Measurements from ENCODE around the gene PDE9A. TPM values are rescaled to one million over a fixed set of nuclear protein-coding genes. Genes with fewer than 3 reads are reported as not detected.

The PDE9A gene
- total RNA-seq, 1 experiment from 2014 or later = 31.9 TPM

DNA sequence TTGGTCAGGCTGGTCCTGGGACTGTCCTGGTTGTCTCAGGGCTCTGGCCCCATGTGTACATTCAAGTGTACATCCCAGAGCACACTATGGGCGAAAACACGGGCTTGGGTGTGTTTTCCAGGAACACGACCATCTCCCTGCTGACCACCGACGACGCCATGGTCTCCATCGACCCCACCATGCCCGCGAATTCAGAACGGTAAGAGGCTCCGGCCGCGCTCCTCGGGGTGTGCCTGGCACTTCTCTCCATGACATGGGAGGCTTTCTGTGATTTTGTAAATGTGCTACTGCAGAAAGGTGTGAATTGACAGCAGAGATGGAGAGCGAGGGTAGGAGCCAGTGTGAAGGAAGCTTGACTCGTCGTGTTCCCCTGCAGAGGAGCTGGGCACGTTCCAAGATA, 34.4 kb downstream of the PDE9A start:
- no peaks in the 10 kb centered on the region for H3K9me3 ChIP-seq (ENCODE audit: control insufficient read depth, low read depth, low read length)
- no peak overlapping the region for H3T11ph ChIP-seq (ENCODE audit: low read length)
- H3K4me2 ChIP-seq (ENCODE audit: insufficient read depth, insufficient read length, low read length) = no peak overlapping the region
- H2BK120ac ChIP-seq (ENCODE audit: low read depth, low read length, poor library complexity, severe bottlenecking) = no peak overlapping the region
- Mint-ChIP-seq H3K27ac (no peak overlapping the region; a peak in 1 of 7 replicates), H3K4me3 (no peak overlapping the region), H3K27me3 (ENCODE audit: low read depth) (no peaks in the 10 kb centered on the region), H3K36me3 (ENCODE audit: insufficient read depth in 1 of 3, low read depth in 3 of 3) (peaks cover 13 to 32% (median 17%) of the 10 kb centered on the region in 3 experiments), H3K9me3 (no peaks in the 10 kb centered on the region), H3K4me1 (no peaks in the 10 kb centered on the region)
- no peak overlapping the region for H4K91ac ChIP-seq (ENCODE audit: insufficient read length, low read depth, low read length)
- H3K4ac ChIP-seq (ENCODE audit: low read depth, low read length) = no peak overlapping the region
- no peaks in the 10 kb centered on the region for H3K27me3 ChIP-seq (ENCODE audit: insufficient read depth, low read length)
- H4K5ac ChIP-seq (ENCODE audit: insufficient read length, low read depth, low read length) = no peak overlapping the region
- H2BK12ac ChIP-seq (ENCODE audit: insufficient read length, low read depth, low read length) = no peak overlapping the region
- no CpG with 5 or more reads among the region's 18 CpGs for WGBS (ENCODE audit: extremely low coverage, insufficient read length, low lambda C conversion rate)
- no peak overlapping the region for H3K9ac ChIP-seq (ENCODE audit: extremely low read depth, insufficient read length, low read length)
- no peak overlapping the region for H2AK5ac ChIP-seq (ENCODE audit: insufficient read length, low read length)
- H3K79me1 ChIP-seq (ENCODE audit: insufficient read depth, low read depth, low read length, poor library complexity, severe bottlenecking) = no peaks in the 10 kb centered on the region
- DNase-seq = no peak
- no peaks in the 10 kb centered on the region for H3K4me1 ChIP-seq (ENCODE audit: insufficient read depth, low read length)
- H3K23ac ChIP-seq (ENCODE audit: insufficient read length, low read depth, low read length) = no peak overlapping the region
- H3K14ac ChIP-seq (ENCODE audit: insufficient read depth, low read length) = no peak overlapping the region
- no peak overlapping the region for H3K18ac ChIP-seq (ENCODE audit: insufficient read length, low read depth, low read length)
- no peak overlapping the region for H3K56ac ChIP-seq (ENCODE audit: insufficient read length, low read depth, low read length)
- H4K8ac ChIP-seq (replicated peaks; ENCODE audit: insufficient read length, low read depth, low read length) = no peak overlapping the region
- H2BK15ac ChIP-seq (ENCODE audit: low read depth, low read length) = no peak overlapping the region
- no peak overlapping the region for H2AFZ ChIP-seq (ENCODE audit: low read length)
- H3K23me2 ChIP-seq (ENCODE audit: insufficient read length, low read depth, low read length, poor library complexity, severe bottlenecking) = no peaks in the 10 kb centered on the region
- no peaks in the 10 kb centered on the region for H4K20me1 ChIP-seq (ENCODE audit: control insufficient read depth, insufficient read depth, insufficient read length)
- TF ChIP-seq, protein P1, sequence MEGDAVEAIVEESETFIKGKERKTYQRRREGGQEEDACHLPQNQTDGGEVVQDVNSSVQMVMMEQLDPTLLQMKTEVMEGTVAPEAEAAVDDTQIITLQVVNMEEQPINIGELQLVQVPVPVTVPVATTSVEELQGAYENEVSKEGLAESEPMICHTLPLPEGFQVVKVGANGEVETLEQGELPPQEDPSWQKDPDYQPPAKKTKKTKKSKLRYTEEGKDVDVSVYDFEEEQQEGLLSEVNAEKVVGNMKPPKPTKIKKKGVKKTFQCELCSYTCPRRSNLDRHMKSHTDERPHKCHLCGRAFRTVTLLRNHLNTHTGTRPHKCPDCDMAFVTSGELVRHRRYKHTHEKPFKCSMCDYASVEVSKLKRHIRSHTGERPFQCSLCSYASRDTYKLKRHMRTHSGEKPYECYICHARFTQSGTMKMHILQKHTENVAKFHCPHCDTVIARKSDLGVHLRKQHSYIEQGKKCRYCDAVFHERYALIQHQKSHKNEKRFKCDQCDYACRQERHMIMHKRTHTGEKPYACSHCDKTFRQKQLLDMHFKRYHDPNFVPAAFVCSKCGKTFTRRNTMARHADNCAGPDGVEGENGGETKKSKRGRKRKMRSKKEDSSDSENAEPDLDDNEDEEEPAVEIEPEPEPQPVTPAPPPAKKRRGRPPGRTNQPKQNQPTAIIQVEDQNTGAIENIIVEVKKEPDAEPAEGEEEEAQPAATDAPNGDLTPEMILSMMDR (conservative IDR thresholded peaks at IDR 0.05) = no peak
- H3K27ac ChIP-seq (ENCODE audit: insufficient read length, low read depth, low read length) = no peak overlapping the region
- no peak overlapping the region for H2BK20ac ChIP-seq (ENCODE audit: low read depth, low read length, poor library complexity, severe bottlenecking)
- no peak overlapping the region for H2BK5ac ChIP-seq (ENCODE audit: insufficient read length, low read length)
- H3K79me2 ChIP-seq (ENCODE audit: insufficient read depth, low read length) = no peaks in the 10 kb centered on the region
